HG02981 (cell line): ENCODE data around the gene PTGER3.
"Not testable (repeated sequence)": the region's sequence is repeated elsewhere in the genome, so short reads cannot be mapped to it uniquely, and the experiment has no call there.

Experiments used
- ATAC-seq: cut with Tn5 transposase; IDR thresholded peaks from one replicate; pipeline ENCODE4 v1.9.1; 2021; ENCODE audit warnings: mild to moderate bottlenecking, moderate library complexity; ENCODE audit not compliant: unreplicated experiment

PTGER3 gene

DNA sequence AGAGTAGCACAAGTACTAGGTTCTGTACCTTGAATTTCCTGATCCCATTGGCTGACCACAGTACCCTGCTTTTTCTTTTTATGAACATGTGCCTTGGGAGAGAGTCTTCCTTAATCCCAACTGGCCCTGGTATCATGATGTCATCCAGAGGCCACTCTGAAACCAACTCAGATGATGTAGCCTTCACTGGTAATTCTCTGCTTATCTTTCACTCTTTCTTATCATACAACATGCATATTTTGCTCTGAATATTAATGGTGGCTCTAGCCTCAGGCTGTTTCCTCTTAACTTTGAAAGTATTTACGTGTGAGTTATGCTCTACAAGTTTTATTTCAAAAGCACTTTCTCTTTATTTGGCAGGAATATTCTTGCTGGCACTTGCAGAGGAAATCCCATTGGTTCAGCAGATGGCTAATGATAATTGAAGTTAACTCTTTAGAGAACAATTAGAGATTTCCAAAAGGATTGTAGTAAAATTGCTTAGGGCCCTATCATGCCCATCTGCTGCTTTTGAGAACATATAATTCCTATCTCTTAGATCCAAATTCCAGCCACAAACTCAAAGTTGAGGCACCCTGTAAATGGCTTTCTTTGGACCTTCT lies 86.1 kb downstream of the PTGER3 start:
- ATAC-seq: no peak

- no peak for ATAC-seq
These were observed 99.1 kb downstream of the PTGER3 start for GRCh38 chr1:70948396-70949017.

DNA sequence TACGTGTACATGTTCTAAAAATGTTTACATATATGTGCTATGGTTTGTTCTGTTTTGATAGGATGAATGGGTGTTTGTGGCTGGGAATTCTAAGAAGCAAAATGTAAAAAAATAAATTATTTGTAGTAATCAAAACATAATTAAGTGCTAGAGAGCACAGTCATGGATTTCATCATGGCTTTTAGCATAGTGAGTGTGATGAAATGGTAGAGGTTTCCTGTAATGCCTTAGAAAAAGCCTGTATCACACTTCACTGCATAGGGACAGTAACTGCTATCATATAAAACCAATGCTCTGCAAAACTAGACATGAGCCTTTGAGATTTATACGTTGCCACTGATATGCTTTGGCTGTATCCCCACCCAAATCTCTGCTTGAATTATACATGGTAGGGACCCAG lies 99.8 kb downstream of the PTGER3 start:
- no peak for ATAC-seq

DNA sequence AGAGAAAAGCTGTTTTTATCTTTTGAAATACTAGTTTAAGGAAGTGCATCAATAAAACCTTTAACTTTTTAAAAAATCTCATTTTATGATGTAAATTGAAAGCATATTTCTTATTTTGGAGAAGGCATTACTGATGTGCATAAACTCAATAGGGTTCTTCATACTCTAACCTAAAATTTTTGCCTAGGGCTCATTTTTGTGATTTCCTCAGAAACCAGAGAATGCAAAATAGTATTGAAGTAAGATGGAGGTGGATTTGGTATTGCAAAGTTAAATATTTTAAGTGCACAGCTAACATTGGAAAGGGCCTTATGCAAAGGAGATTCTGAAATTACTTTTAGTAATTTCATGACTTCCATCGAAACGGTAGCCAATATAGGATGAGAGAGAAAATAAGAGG lies 101.9 kb downstream of the PTGER3 start:
- ATAC-seq: no peak

- no peak for ATAC-seq
These were observed 102.4 kb downstream of the PTGER3 start for GRCh38 chr1:70945251-70945650.

DNA sequence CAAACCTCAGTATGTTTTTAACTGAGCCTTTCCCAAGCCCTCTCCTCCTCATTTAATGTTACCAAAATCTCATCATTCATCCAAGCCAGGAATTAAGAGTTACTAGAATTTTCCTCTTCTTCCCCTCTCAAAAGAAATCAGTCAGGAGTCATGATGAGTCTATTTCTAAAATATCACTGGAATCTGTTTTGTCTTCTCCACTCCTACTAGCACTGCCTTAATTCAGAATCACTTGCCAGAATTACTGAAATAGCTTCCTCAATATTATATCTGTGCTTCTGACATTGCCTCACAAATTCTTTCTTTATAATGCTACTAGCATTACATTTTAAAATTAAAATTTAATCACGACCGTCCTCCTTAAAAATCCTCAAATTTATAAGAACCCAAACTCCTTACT lies 106.1 kb downstream of the PTGER3 start:
- ATAC-seq: no peak

- not testable (repeated sequence) for ATAC-seq
These were observed 107.2 kb downstream of the PTGER3 start for GRCh38 chr1:70940398-70940797.

DNA sequence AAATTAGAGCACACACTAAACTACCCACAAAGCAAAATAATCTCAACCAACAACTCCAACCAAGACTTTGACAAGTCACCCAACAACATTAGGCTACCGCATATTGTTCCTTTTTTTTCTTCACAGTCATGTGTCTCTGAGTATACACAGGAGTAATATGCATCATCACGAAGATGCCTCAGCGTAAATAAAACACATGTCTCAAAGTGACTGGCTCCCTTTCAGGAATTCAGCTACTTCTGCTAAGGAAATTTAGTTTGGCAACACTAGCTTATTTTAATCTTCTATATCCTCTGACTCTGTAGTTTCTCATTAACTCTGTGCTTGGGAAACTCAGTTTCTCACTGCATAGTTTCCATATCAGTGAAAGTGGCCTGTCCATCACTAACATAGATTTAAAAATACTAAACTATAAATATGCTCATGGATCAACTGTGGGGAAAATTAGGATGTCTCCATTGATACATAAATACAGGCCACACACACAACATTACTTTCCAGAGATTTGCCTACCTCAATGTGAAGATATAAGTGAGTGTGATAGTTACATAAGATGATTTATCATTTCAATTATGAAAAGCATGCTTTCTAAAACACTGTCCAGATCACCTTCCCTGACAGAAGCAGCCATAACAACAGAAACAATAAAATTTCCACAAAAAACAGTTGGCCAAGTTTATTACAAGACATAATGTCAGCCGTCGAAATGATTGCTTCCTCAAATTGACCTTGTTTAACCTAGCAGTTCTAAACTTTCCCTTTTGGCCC lies 113.2 kb downstream of the PTGER3 start:
- ATAC-seq: no peak

- ATAC-seq: no peak
These were observed 117.6 kb downstream of the PTGER3 start for GRCh38 chr1:70930062-70930461.

DNA sequence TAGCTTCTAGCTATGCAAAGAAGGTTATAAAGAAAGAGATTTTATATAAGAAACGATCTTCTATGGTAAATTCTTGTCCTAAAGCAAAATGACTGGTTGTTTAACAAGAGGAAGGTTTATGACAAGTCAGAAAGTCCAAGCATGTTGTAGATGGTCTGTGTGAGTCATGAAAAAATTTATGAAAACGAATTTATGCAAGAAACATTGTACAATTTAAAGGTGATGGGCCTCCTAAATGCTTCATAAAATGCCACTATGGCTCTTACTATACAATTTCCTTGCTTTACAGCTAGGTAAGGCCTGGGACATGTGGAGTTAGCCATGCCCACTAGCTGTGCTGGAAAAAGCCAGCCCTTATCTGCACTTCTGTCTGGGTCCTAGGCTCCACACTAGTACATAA lies 125.4 kb downstream of the PTGER3 start:
- no peak for ATAC-seq
